ENCODE results near the gene AK8.
A peak's percentile ranks its signal among the peaks of the same experiment; 100 is the strongest.

AK8 gene

GRCh38 chr9:132760057-132760456 lies 118.0 kb downstream of the AK8 start:
- H3K9ac ChIP-seq (ENCODE audit: low read depth, low read length): no peak overlapping the region
- H3K4me1 ChIP-seq (ENCODE audit: insufficient read depth, low read length): no peaks in the 10 kb centered on the region
- H3K9me3 ChIP-seq (ENCODE audit: control insufficient read depth, insufficient read depth, low read length): no peaks in the 10 kb centered on the region
- H3K36me3 ChIP-seq (ENCODE audit: insufficient read depth, low read length): no peaks in the 10 kb centered on the region

- H3K9me3 ChIP-seq (ENCODE audit: control insufficient read depth, insufficient read depth, low read length): no peaks in the 10 kb centered on the region
- H3K36me3 ChIP-seq (ENCODE audit: insufficient read depth, low read length): no peaks in the 10 kb centered on the region
- no peaks in the 10 kb centered on the region; the same call in 1 of the 2 replicates for H3K4me1 ChIP-seq (ENCODE audit: insufficient read depth, low read length)
- H3K9ac ChIP-seq (ENCODE audit: low read depth, low read length): no peak overlapping the region
Observed at GRCh38 chr9:132757016-132757415, 121.1 kb downstream of the AK8 start.

- Histone ChIP-seq H3K9me3 (ENCODE audit: control insufficient read depth, insufficient read depth, low read length) (no peaks in the 10 kb centered on the region), H3K4me1 (ENCODE audit: insufficient read depth, low read length) (no peaks in the 10 kb centered on the region; the same call in 1 of the 2 replicates), H3K9ac (ENCODE audit: low read depth, low read length) (no peak overlapping the region), H3K36me3 (ENCODE audit: insufficient read depth, low read length) (no peaks in the 10 kb centered on the region)
Observed at GRCh38 chr9:132756214-132756845, 121.8 kb downstream of the AK8 start.

GRCh38 chr9:132755096-132755495 lies 123.0 kb downstream of the AK8 start:
- no peaks in the 10 kb centered on the region; the same call in 1 of the 2 replicates for H3K4me1 ChIP-seq (ENCODE audit: insufficient read depth, low read length)
- no peaks in the 10 kb centered on the region for H3K36me3 ChIP-seq (ENCODE audit: insufficient read depth, low read length)
- no peak overlapping the region for H3K9ac ChIP-seq (ENCODE audit: low read depth, low read length)
- H3K9me3 ChIP-seq (ENCODE audit: control insufficient read depth, insufficient read depth, low read length): no peaks in the 10 kb centered on the region

GRCh38 chr9:132754236-132754635 lies 123.8 kb downstream of the AK8 start:
- Histone ChIP-seq H3K9me3 (ENCODE audit: control insufficient read depth, insufficient read depth, low read length) (no peaks in the 10 kb centered on the region), H3K9ac (ENCODE audit: low read depth, low read length) (no peak overlapping the region), H3K4me1 (ENCODE audit: insufficient read depth, low read length) (no peaks in the 10 kb centered on the region; the same call in 1 of the 2 replicates), H3K36me3 (ENCODE audit: insufficient read depth, low read length) (no peaks in the 10 kb centered on the region)

- Histone ChIP-seq H3K36me3 (ENCODE audit: insufficient read depth, low read length) (no peaks in the 10 kb centered on the region), H3K4me1 (ENCODE audit: insufficient read depth, low read length) (no peaks in the 10 kb centered on the region; the same call in 1 of the 2 replicates), H3K9ac (ENCODE audit: low read depth, low read length) (no peak overlapping the region), H3K9me3 (ENCODE audit: control insufficient read depth, insufficient read depth, low read length) (no peaks in the 10 kb centered on the region)
Observed at GRCh38 chr9:132753593-132753880, 124.5 kb downstream of the AK8 start.

- Histone ChIP-seq H3K36me3 (ENCODE audit: insufficient read depth, low read length) (no peaks in the 10 kb centered on the region), H3K4me1 (ENCODE audit: insufficient read depth, low read length) (no peaks in the 10 kb centered on the region; the same call in 1 of the 2 replicates), H3K9me3 (ENCODE audit: control insufficient read depth, insufficient read depth, low read length) (no peaks in the 10 kb centered on the region), H3K9ac (ENCODE audit: low read depth, low read length) (no peak overlapping the region)
Observed at GRCh38 chr9:132752877-132753592, 125.0 kb downstream of the AK8 start.

GRCh38 chr9:132750668-132751067 lies 127.4 kb downstream of the AK8 start:
- Histone ChIP-seq H3K36me3 (ENCODE audit: insufficient read depth, low read length) (no peaks in the 10 kb centered on the region), H3K9me3 (ENCODE audit: control insufficient read depth, insufficient read depth, low read length) (no peaks in the 10 kb centered on the region), H3K9ac (ENCODE audit: low read depth, low read length) (no peak overlapping the region), H3K4me1 (ENCODE audit: insufficient read depth, low read length) (peaks cover 4% of the 10 kb centered on the region)

GRCh38 chr9:132749306-132749705 lies 128.8 kb downstream of the AK8 start:
- Histone ChIP-seq H3K9ac (ENCODE audit: low read depth, low read length) (no peak overlapping the region), H3K36me3 (ENCODE audit: insufficient read depth, low read length) (no peaks in the 10 kb centered on the region), H3K4me1 (ENCODE audit: insufficient read depth, low read length) (peaks cover 11% of the 10 kb centered on the region), H3K9me3 (ENCODE audit: control insufficient read depth, insufficient read depth, low read length) (no peaks in the 10 kb centered on the region)

- Histone ChIP-seq H3K9me3 (ENCODE audit: control insufficient read depth, insufficient read depth, low read length) (no peaks in the 10 kb centered on the region), H3K9ac (ENCODE audit: low read depth, low read length) (no peak overlapping the region), H3K4me1 (ENCODE audit: insufficient read depth, low read length) (peaks cover 15% of the 10 kb centered on the region), H3K36me3 (ENCODE audit: insufficient read depth, low read length) (no peaks in the 10 kb centered on the region)
Observed at GRCh38 chr9:132748450-132748849, 129.6 kb downstream of the AK8 start.

GRCh38 chr9:132745756-132746709 lies 132.1 kb downstream of the AK8 start:
- no peak overlapping the region for H3K9ac ChIP-seq (ENCODE audit: low read depth, low read length)

GRCh38 chr9:132744881-132745755 lies 133.0 kb downstream of the AK8 start:
- Histone ChIP-seq H3K9me3 (ENCODE audit: control insufficient read depth, insufficient read depth, low read length) (no peaks in the 10 kb centered on the region), H3K9ac (ENCODE audit: low read depth, low read length) (peak overlapping the region; percentile 21; the same call in 1 of the 2 replicates), H3K36me3 (ENCODE audit: insufficient read depth, low read length) (no peaks in the 10 kb centered on the region), H3K4me1 (ENCODE audit: insufficient read depth, low read length) (peaks cover 21% of the 10 kb centered on the region)

More at GRCh38 chr9:132745756-132746709, 132.1 kb downstream of the AK8 start:
- Histone ChIP-seq H3K36me3 (ENCODE audit: insufficient read depth, low read length) (no peaks in the 10 kb centered on the region), H3K9me3 (ENCODE audit: control insufficient read depth, insufficient read depth, low read length) (no peaks in the 10 kb centered on the region), H3K4me1 (ENCODE audit: insufficient read depth, low read length) (peaks cover 21% of the 10 kb centered on the region)

- Histone ChIP-seq H3K9ac (ENCODE audit: low read depth, low read length) (no peak overlapping the region), H3K9me3 (ENCODE audit: control insufficient read depth, insufficient read depth, low read length) (no peaks in the 10 kb centered on the region), H3K4me1 (ENCODE audit: insufficient read depth, low read length) (peaks cover 21% of the 10 kb centered on the region), H3K36me3 (ENCODE audit: insufficient read depth, low read length) (no peaks in the 10 kb centered on the region)
Observed at GRCh38 chr9:132743931-132744479, 134.1 kb downstream of the AK8 start.
